ENCODE measurements around the gene CHDH. TPM values are rescaled to one million over a fixed set of nuclear protein-coding genes. Genes with fewer than 3 reads are reported as not detected.

The CHDH gene
- total RNA-seq, 2 experiments from 2014 or later = 0.31 to 0.60 TPM

GRCh38 chr3:53780806-53781205 lies 65.4 kb downstream of the CHDH start:
- Mint-ChIP-seq H3K27me3 (no peaks in the 10 kb centered on the region), H3K4me1 (ENCODE audit: low read depth) (no peaks in the 10 kb centered on the region), H3K36me3 (ENCODE audit: low read depth) (no peaks in the 10 kb centered on the region), H3K4me3 (no peak overlapping the region), H3K9me3 (no peaks in the 10 kb centered on the region), H3K27ac (no peak overlapping the region)
- H3K9me3 ChIP-seq (ENCODE audit: control insufficient read depth in 1 of 2, insufficient read depth in 1 of 2, low read length in 2 of 2) = no peaks in the 10 kb centered on the region
- intact Hi-C loops (cut with DNase I, micrococcal nuclease) = no loop called here
- TF ChIP-seq CTCF (IDR thresholded peaks at IDR 0.05) = no peak
- ChIA-PET CTCF (no interaction called here), POLR2A (no interaction called here)
- ATAC-seq (ENCODE audit: poor library complexity) (no peak), DNase-seq (no peak)
- H3K36me3 ChIP-seq (ENCODE audit: insufficient read depth, low read length) = no peaks in the 10 kb centered on the region
- H3K27ac ChIP-seq (ENCODE audit: low read depth in 1 of 2, low read length in 2 of 2) = no peak overlapping the region
- H3K4me3 ChIP-seq (ENCODE audit: low read length) = no peak overlapping the region
- H3K27me3 ChIP-seq (ENCODE audit: control insufficient read depth in 1 of 2, insufficient read depth in 2 of 2, low read length in 2 of 2) = no peaks in the 10 kb centered on the region
- H3K4me1 ChIP-seq (ENCODE audit: insufficient read depth, low read length) = no peaks in the 10 kb centered on the region

- no peak for ATAC-seq (ENCODE audit: poor library complexity)
- H3K4me3 Mint-ChIP-seq = no peak overlapping the region
- Histone ChIP-seq H3K9me3 (ENCODE audit: control insufficient read depth in 1 of 2, insufficient read depth in 1 of 2, low read length in 2 of 2) (no peaks in the 10 kb centered on the region), H3K4me1 (ENCODE audit: insufficient read depth, low read length) (no peaks in the 10 kb centered on the region), H3K27me3 (ENCODE audit: control insufficient read depth in 1 of 2, insufficient read depth in 2 of 2, low read length in 2 of 2) (no peaks in the 10 kb centered on the region), H3K36me3 (ENCODE audit: insufficient read depth, low read length) (no peaks in the 10 kb centered on the region), H3K4me3 (ENCODE audit: low read length) (no peak overlapping the region), H3K27ac (ENCODE audit: low read depth in 1 of 2, low read length in 2 of 2) (no peak overlapping the region)
- H3K27ac Mint-ChIP-seq = no peak overlapping the region
- DNase-seq = no peak
- no peaks in the 10 kb centered on the region for H3K36me3 Mint-ChIP-seq (ENCODE audit: low read depth)
- intact Hi-C loops (cut with DNase I, micrococcal nuclease) = no loop called here
- TF ChIP-seq CTCF (IDR thresholded peaks at IDR 0.05) = no peak
- no peaks in the 10 kb centered on the region for H3K9me3 Mint-ChIP-seq
- CTCF ChIA-PET = no interaction called here
- no peaks in the 10 kb centered on the region for H3K4me1 Mint-ChIP-seq (ENCODE audit: low read depth)
- no peaks in the 10 kb centered on the region for H3K27me3 Mint-ChIP-seq
- POLR2A ChIA-PET = no interaction called here
Observed at GRCh38 chr3:53780171-53780570, 66.0 kb downstream of the CHDH start.

GRCh38 chr3:53778153-53778552 lies 68.1 kb downstream of the CHDH start:
- Histone ChIP-seq H3K27me3 (ENCODE audit: control insufficient read depth in 1 of 2, insufficient read depth in 2 of 2, low read length in 2 of 2) (no peaks in the 10 kb centered on the region), H3K9me3 (ENCODE audit: control insufficient read depth in 1 of 2, insufficient read depth in 1 of 2, low read length in 2 of 2) (no peaks in the 10 kb centered on the region), H3K4me1 (ENCODE audit: insufficient read depth, low read length) (no peaks in the 10 kb centered on the region), H3K36me3 (ENCODE audit: insufficient read depth, low read length) (no peaks in the 10 kb centered on the region), H3K27ac (ENCODE audit: low read depth in 1 of 2, low read length in 2 of 2) (no peak overlapping the region), H3K4me3 (ENCODE audit: low read length) (no peak overlapping the region)
- H3K9me3 Mint-ChIP-seq = no peaks in the 10 kb centered on the region
- ChIA-PET POLR2A (no interaction called here), CTCF (no interaction called here)
- intact Hi-C loops (cut with DNase I, micrococcal nuclease) = no loop called here
- no peak overlapping the region for H3K27ac Mint-ChIP-seq
- no peaks in the 10 kb centered on the region for H3K27me3 Mint-ChIP-seq
- TF ChIP-seq CTCF (IDR thresholded peaks at IDR 0.05) = no peak
- H3K36me3 Mint-ChIP-seq (ENCODE audit: low read depth) = no peaks in the 10 kb centered on the region
- no peak overlapping the region for H3K4me3 Mint-ChIP-seq
- no peak for DNase-seq
- H3K4me1 Mint-ChIP-seq (ENCODE audit: low read depth) = no peaks in the 10 kb centered on the region
- ATAC-seq (ENCODE audit: poor library complexity) = no peak

All from CD4-positive, alpha-beta T cell (primary cell).